ENCODE measurements around the gene RMI2. TPM values are rescaled to one million over a fixed set of nuclear protein-coding genes. Genes with fewer than 3 reads are reported as not detected.

RMI2 gene
- total RNA-seq, 1 experiment from 2014 or later: 11.1 TPM

DNA sequence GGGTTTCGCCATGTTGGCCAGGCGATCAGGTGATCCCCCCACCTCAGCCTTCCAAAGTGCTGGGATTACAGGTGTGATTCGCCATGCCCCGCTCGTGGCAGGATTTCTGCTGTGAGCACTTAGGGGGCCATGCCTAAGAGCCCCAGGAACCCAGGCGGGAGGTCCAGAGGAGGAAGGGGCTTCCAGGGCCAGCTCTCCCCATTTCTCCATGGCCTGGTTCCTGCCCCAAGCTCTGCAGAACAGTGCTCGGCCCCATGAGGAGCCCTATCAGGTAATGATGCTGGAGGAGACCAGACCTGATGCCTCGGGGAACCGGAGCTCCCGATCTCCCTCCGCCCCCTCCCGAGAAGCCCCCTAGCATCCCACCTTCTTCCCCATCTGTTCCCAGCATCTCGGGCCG lies 53.6 kb downstream of the RMI2 start:
- TF ChIP-seq, protein P1, sequence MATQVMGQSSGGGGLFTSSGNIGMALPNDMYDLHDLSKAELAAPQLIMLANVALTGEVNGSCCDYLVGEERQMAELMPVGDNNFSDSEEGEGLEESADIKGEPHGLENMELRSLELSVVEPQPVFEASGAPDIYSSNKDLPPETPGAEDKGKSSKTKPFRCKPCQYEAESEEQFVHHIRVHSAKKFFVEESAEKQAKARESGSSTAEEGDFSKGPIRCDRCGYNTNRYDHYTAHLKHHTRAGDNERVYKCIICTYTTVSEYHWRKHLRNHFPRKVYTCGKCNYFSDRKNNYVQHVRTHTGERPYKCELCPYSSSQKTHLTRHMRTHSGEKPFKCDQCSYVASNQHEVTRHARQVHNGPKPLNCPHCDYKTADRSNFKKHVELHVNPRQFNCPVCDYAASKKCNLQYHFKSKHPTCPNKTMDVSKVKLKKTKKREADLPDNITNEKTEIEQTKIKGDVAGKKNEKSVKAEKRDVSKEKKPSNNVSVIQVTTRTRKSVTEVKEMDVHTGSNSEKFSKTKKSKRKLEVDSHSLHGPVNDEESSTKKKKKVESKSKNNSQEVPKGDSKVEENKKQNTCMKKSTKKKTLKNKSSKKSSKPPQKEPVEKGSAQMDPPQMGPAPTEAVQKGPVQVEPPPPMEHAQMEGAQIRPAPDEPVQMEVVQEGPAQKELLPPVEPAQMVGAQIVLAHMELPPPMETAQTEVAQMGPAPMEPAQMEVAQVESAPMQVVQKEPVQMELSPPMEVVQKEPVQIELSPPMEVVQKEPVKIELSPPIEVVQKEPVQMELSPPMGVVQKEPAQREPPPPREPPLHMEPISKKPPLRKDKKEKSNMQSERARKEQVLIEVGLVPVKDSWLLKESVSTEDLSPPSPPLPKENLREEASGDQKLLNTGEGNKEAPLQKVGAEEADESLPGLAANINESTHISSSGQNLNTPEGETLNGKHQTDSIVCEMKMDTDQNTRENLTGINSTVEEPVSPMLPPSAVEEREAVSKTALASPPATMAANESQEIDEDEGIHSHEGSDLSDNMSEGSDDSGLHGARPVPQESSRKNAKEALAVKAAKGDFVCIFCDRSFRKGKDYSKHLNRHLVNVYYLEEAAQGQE (IDR thresholded peaks at IDR 0.05; ENCODE audit: insufficient read depth in 1 of 2, low read depth in 2 of 2, low read length in 1 of 2): no peak
- TF ChIP-seq TCF7L2 (IDR thresholded peaks at IDR 0.05; ENCODE audit: low read depth, low read length) (no peak), POLR2AphosphoS5 (IDR thresholded peaks at IDR 0.05; ENCODE audit: low read depth, low read length) (no peak), SIN3A (IDR thresholded peaks at IDR 0.05; ENCODE audit: borderline replicate concordance, insufficient read depth, low read depth, low read length) (no peak)
- TF ChIP-seq, protein P2, sequence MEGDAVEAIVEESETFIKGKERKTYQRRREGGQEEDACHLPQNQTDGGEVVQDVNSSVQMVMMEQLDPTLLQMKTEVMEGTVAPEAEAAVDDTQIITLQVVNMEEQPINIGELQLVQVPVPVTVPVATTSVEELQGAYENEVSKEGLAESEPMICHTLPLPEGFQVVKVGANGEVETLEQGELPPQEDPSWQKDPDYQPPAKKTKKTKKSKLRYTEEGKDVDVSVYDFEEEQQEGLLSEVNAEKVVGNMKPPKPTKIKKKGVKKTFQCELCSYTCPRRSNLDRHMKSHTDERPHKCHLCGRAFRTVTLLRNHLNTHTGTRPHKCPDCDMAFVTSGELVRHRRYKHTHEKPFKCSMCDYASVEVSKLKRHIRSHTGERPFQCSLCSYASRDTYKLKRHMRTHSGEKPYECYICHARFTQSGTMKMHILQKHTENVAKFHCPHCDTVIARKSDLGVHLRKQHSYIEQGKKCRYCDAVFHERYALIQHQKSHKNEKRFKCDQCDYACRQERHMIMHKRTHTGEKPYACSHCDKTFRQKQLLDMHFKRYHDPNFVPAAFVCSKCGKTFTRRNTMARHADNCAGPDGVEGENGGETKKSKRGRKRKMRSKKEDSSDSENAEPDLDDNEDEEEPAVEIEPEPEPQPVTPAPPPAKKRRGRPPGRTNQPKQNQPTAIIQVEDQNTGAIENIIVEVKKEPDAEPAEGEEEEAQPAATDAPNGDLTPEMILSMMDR (IDR thresholded peaks at IDR 0.05): no peak
- intact Hi-C loops (cut with micrococcal nuclease; ENCODE audit: unreplicated experiment): no loop called here
- POLR2A ChIA-PET: no interaction called here
- no TSS peak for BruUV-seq (replicated peaks)
- in situ Hi-C loops (cut with HindIII; ENCODE audit: low pct_unique_long_range_greater_than_20kb, low sequenced_read_pairs): no loop called here
- Histone ChIP-seq H3K9me3 (ENCODE audit: control insufficient read depth, insufficient read depth, low read depth, low read length) (no peaks in the 10 kb centered on the region), H3K4me3 (ENCODE audit: low read depth in 2 of 2, low read length in 2 of 2) (no peak overlapping the region), H3K4me1 (ENCODE audit: control insufficient read depth, insufficient read depth, low read length) (no peaks in the 10 kb centered on the region), H3K27ac (ENCODE audit: low read length) (no peak overlapping the region), H3K36me3 (ENCODE audit: control insufficient read depth, insufficient read depth, low read length) (no peaks in the 10 kb centered on the region), H3K27me3 (ENCODE audit: control insufficient read depth, insufficient read depth, low read length) (no peaks in the 10 kb centered on the region)
- DNase-seq (ENCODE audit: low read depth, low spot score) (no peak), ATAC-seq (no peak)
- CTCF ChIA-PET: no interaction called here

DNA sequence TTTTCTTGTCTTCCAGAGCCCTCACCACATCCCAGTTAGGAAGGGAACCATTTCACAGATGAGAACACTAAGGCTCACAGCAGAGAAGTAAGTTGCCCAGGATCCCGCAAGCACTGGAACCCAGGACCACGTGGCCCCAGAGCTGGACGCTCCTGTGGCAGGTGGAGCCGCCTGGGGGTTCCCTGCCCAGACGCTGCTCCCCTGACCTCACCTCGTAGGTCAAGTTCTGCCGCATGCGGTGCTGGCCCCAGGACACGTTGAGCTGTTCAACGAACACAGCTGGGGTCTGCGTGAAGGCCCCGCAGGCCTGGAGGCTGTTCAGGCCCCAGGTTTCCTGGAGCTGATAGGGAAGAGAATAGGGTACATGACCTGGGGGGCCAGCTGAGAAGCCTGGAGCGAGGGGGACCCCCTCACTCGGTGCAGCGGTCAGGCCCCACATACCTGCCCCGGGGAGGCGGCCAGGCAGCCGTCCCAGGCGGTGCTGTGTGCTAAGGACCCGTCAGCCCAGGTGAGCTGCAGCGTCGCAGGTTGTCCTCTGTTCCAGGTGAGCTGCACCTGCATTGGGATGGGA lies 54.1 kb downstream of the RMI2 start:
- in situ Hi-C loops (cut with HindIII; ENCODE audit: low pct_unique_long_range_greater_than_20kb, low sequenced_read_pairs): no loop called here

More for the DNA sequence above, 54.1 kb downstream of the RMI2 start:
- CTCF ChIA-PET: no interaction called here
- Histone ChIP-seq H3K36me3 (ENCODE audit: control insufficient read depth, insufficient read depth, low read length) (no peaks in the 10 kb centered on the region), H3K27ac (ENCODE audit: low read length) (no peak overlapping the region), H3K4me3 (ENCODE audit: low read depth in 2 of 2, low read length in 2 of 2) (no peak overlapping the region), H3K4me1 (ENCODE audit: control insufficient read depth, insufficient read depth, low read length) (no peaks in the 10 kb centered on the region), H3K27me3 (ENCODE audit: control insufficient read depth, insufficient read depth, low read length) (no peaks in the 10 kb centered on the region), H3K9me3 (ENCODE audit: control insufficient read depth, insufficient read depth, low read depth, low read length) (no peaks in the 10 kb centered on the region)
- POLR2A ChIA-PET: no interaction called here
- TF ChIP-seq POLR2AphosphoS5 (IDR thresholded peaks at IDR 0.05; ENCODE audit: low read depth, low read length) (no peak), SIN3A (IDR thresholded peaks at IDR 0.05; ENCODE audit: borderline replicate concordance, insufficient read depth, low read depth, low read length) (no peak), TCF7L2 (IDR thresholded peaks at IDR 0.05; ENCODE audit: low read depth, low read length) (no peak)
- TF ChIP-seq, protein P1 (IDR thresholded peaks at IDR 0.05; ENCODE audit: insufficient read depth in 1 of 2, low read depth in 2 of 2, low read length in 1 of 2): no peak
- TF ChIP-seq, protein P2 (IDR thresholded peaks at IDR 0.05): no peak
- DNase-seq (ENCODE audit: low read depth, low spot score) (no peak), ATAC-seq (no peak)
- intact Hi-C loops (cut with micrococcal nuclease; ENCODE audit: unreplicated experiment): no loop called here
- no TSS peak for BruUV-seq (replicated peaks)
